HCT116 (cell line): ENCODE results near the gene INPP5B. TPM values are rescaled to one million over a fixed set of nuclear protein-coding genes. Genes with fewer than 3 reads are reported as not detected.

ENCODE experiments used
- ATAC-seq: fragments of 200-7000 bp; cut with Tn5 transposase; 2 replicates; pipeline ENCODE4 v1.9.1; 2020; ENCODE audit warnings: mild to moderate bottlenecking, moderate library complexity
- BruUV-seq: library from RNA; stranded (reverse); fragments of 400-500 nt; replicated peaks from 2 replicates; lab custom pipeline; 2021; lab: Mats Ljungman, UMichigan
- CTCF ChIA-PET: fragments of 300-600 bp; sonication (Branson Sonifier 250); formaldehyde crosslinking; loops from one replicate; lab custom pipeline; 2021; ENCODE audit warnings: antibody characterized with exemption; lab: Charles Lee
- POLR2A ChIA-PET: fragments of 300-600, 350-600 bp; sonication (Branson Sonifier 250); formaldehyde crosslinking; loops from one replicate; lab custom pipeline; 2021; ENCODE audit warnings: antibody characterized with exemption; lab: Charles Lee
- RAD21 ChIA-PET, 2 experiments: fragments of 300-600 bp; sonication (Branson Sonifier 250); formaldehyde crosslinking; loops; one replicate each; lab custom pipeline; 2023; ENCODE audit warnings: low total read pairs in 2 of 2; ENCODE audit not compliant: uncharacterized antibody in 2 of 2, unreplicated experiment in 2 of 2, low non-redundant PET in 1 of 2; lab: Charles Lee
- DNase-seq: peaks from one replicate; pipeline ENCODE4 v3.0.0-alpha.2; 2010; ENCODE audit warnings: low read depth, low spot score
- H2AFZ ChIP-seq: fragments of 200-600 bp; shearing (Covaris generic), sonication (generic); 2 replicates; pipeline ENCODE4 v1.6.1; 2017; ENCODE audit warnings: low read depth, mixed run types, mixed read lengths, antibody characterized with exemption, low read length; ENCODE audit not compliant: poor library complexity, severe bottlenecking
- H3K27ac ChIP-seq: 2 replicates; pipeline ENCODE4 v1.5.1; 2012; ENCODE audit warnings: low read depth, low read length
- H3K27me3 ChIP-seq: fragments of 200-600 bp; sonication (generic); 2 replicates; pipeline ENCODE4 v1.6.1; 2016; ENCODE audit warnings: mixed run types, low read length, mixed read lengths; ENCODE audit not compliant: insufficient read depth
- H3K36me3 ChIP-seq, 2 experiments: fragments of 200-500 bp in 1 of 2; fragments of 200-600 bp in 1 of 2; sonication (Bioruptor generic) in 1 of 2; sonication (generic) in 1 of 2; 2 replicates each; pipeline versions ENCODE4 v1.5.1 to v1.6.1; 2014 to 2016; ENCODE audit warnings: low read length in 2 of 2, inconsistent platforms in 1 of 2, mixed read lengths in 1 of 2, mixed run types in 1 of 2; ENCODE audit not compliant: insufficient read depth in 2 of 2, control insufficient read depth in 1 of 2
- H3K4me1 ChIP-seq, 2 experiments: fragments of 200-600 bp in 1 of 2; sonication (generic) in 1 of 2; 2 replicates each; pipeline versions ENCODE4 v1.5.1 to v1.6.1; 2012 to 2017; ENCODE audit warnings: low read length in 2 of 2, inconsistent platforms in 1 of 2, mild to moderate bottlenecking in 1 of 2, mixed read lengths in 1 of 2, mixed run types in 1 of 2, moderate library complexity in 1 of 2; ENCODE audit not compliant: insufficient read depth in 2 of 2, control insufficient read depth in 1 of 2
- H3K4me2 ChIP-seq: fragments of 200-600 bp; sonication (generic); 2 replicates; pipeline ENCODE4 v1.6.1; 2017; ENCODE audit warnings: mixed run types, low read length, mixed read lengths
- H3K4me3 ChIP-seq, 2 experiments: fragments of 200-600 bp in 1 of 2; sonication (generic) in 1 of 2; replicated peaks in 1 of 2; 2 replicates each; pipeline ENCODE4 v1.5.1; 2011 to 2016; ENCODE audit warnings: low read length in 2 of 2, control low read depth in 1 of 2, low read depth in 1 of 2, mild to moderate bottlenecking in 1 of 2, mixed read lengths in 1 of 2, mixed run types in 1 of 2
- H3K79me2 ChIP-seq: fragments of 200-600 bp; sonication (generic); 2 replicates; pipeline ENCODE4 v1.6.1; 2017; ENCODE audit warnings: mild to moderate bottlenecking, mixed run types, low read length, moderate library complexity, mixed read lengths; ENCODE audit not compliant: insufficient read depth
- H3K9ac ChIP-seq: fragments of 200-600 bp; sonication (generic); 2 replicates; pipeline ENCODE4 v1.6.1; 2016; ENCODE audit warnings: low read length, mixed read lengths
- H3K9me2 ChIP-seq: fragments of 200-600 bp; sonication (generic), shearing (Covaris generic); 2 replicates; pipeline ENCODE4 v1.6.1; 2017; ENCODE audit warnings: mixed run types, mild to moderate bottlenecking, moderate library complexity; ENCODE audit not compliant: insufficient read depth
- H3K9me3 ChIP-seq, 2 experiments: fragments of 200-500 bp in 1 of 2; fragments of 200-600 bp in 1 of 2; sonication (Bioruptor generic) in 1 of 2; sonication (generic) in 1 of 2; 2 replicates each; pipeline ENCODE4 v1.6.1; 2014 to 2017; ENCODE audit warnings: low read length in 2 of 2, mixed read lengths in 2 of 2, inconsistent platforms in 1 of 2, low read depth in 1 of 2, mild to moderate bottlenecking in 1 of 2, mixed run types in 1 of 2, moderate library complexity in 1 of 2; ENCODE audit not compliant: control insufficient read depth in 1 of 2, insufficient read depth in 1 of 2
- H4K20me1 ChIP-seq: fragments of 200-600 bp; sonication (generic), shearing (Covaris generic); 2 replicates; pipeline ENCODE4 v1.6.1; 2017; ENCODE audit warnings: mixed run types, mild to moderate bottlenecking, moderate library complexity; ENCODE audit not compliant: insufficient read depth
- CEBPB ChIP-seq: IDR thresholded peaks from 2 replicates; pipeline ENCODE4 v1.6.1; 2012; ENCODE audit warnings: low read depth
- ELF1 ChIP-seq: IDR thresholded peaks from 2 replicates; pipeline ENCODE4 v1.6.1; 2012; ENCODE audit warnings: low read depth, borderline replicate concordance
- EZH2phosphoT487 ChIP-seq: fragments of 200-600 bp; IDR thresholded peaks from 2 replicates; pipeline ENCODE4 v1.6.1; 2018; ENCODE audit warnings: antibody characterized with exemption, borderline replicate concordance
- FOSL1 ChIP-seq: IDR thresholded peaks from 2 replicates; pipeline ENCODE4 v1.6.1; 2012; ENCODE audit warnings: low read depth
- JUND ChIP-seq: IDR thresholded peaks from 2 replicates; pipeline ENCODE4 v1.6.1; 2012
- POLR2A ChIP-seq: IDR thresholded peaks from 2 replicates; pipeline ENCODE4 v1.7.0; 2011; ENCODE audit warnings: borderline replicate concordance; ENCODE audit not compliant: insufficient read depth, insufficient read length; ENCODE audit errors: extremely low read depth
- POLR2AphosphoS5 ChIP-seq: IDR thresholded peaks from 2 replicates; pipeline ENCODE4 v1.6.1; 2011; ENCODE audit warnings: mild to moderate bottlenecking, low read depth, low read length, moderate library complexity
- SIN3A ChIP-seq: IDR thresholded peaks from 2 replicates; pipeline ENCODE4 v1.6.1; 2012; ENCODE audit warnings: low read depth
- SP1 ChIP-seq: IDR thresholded peaks from 2 replicates; pipeline ENCODE4 v1.6.1; 2012; ENCODE audit warnings: low read depth
- SRF ChIP-seq: IDR thresholded peaks from 2 replicates; pipeline ENCODE4 v1.6.1; 2012; ENCODE audit warnings: low read depth
- YY1 ChIP-seq: IDR thresholded peaks from 2 replicates; pipeline ENCODE4 v1.6.1; 2011; ENCODE audit warnings: low read length, low read depth, moderate library complexity, mild to moderate bottlenecking; ENCODE audit not compliant: insufficient replicate concordance; ENCODE audit errors: extremely low read depth
- ZBTB33 ChIP-seq: IDR thresholded peaks from 2 replicates; pipeline ENCODE4 v1.6.1; 2011; ENCODE audit warnings: mild to moderate bottlenecking, low read length, moderate library complexity; ENCODE audit not compliant: insufficient replicate concordance; ENCODE audit errors: extremely low read depth
- ZFX ChIP-seq: fragments of 450-650 bp; IDR thresholded peaks from 2 replicates; pipeline ENCODE4 v1.6.1; 2017
- ZNF274 ChIP-seq: fragments of 200-500 bp; sonication (Bioruptor generic); IDR thresholded peaks from 2 replicates; pipeline ENCODE4 v1.6.1; 2014; ENCODE audit warnings: mild to moderate bottlenecking, low read depth, low read length, inconsistent platforms
- intact Hi-C: fragments of 100-400 bp; cut with micrococcal nuclease; formaldehyde crosslinking; loops from 2 replicates; pipeline ENCODE4 v1.10.0; 2022
- total RNA-seq: library from RNA; stranded (reverse); gene quantifications from one replicate; pipeline ENCODE4 v1.2.1, GENCODE V29; 2021; ENCODE audit not compliant: unreplicated experiment

The INPP5B gene
- total RNA-seq, 1 experiment from 2014 or later: 20.8 TPM

- Histone ChIP-seq H3K4me2 (no peak overlapping the region), H3K36me3 (peaks cover 9 to 33% of the 10 kb centered on the region in 2 experiments), H3K9ac (no peak overlapping the region), H3K27ac (no peak overlapping the region), H3K27me3 (no peaks in the 10 kb centered on the region), H3K79me2 (no peaks in the 10 kb centered on the region), H3K9me2 (no peaks in the 10 kb centered on the region), H4K20me1 (no peaks in the 10 kb centered on the region), H3K4me3 (no peak overlapping the region), H3K9me3 (no peaks in the 10 kb centered on the region), H2AFZ (no peak overlapping the region), H3K4me1 (no peaks in the 10 kb centered on the region; a peak in 1 of 4 replicates)
- DNase-seq: no peak
- ChIA-PET RAD21 (no interaction called here), CTCF (no interaction called here), POLR2A (no interaction called here)
- BruUV-seq: no TSS peak
- ATAC-seq: no peak
- intact Hi-C loops: no loop called here
- TF ChIP-seq EZH2phosphoT487 (no peak), ZFX (no peak), JUND (no peak), ELF1 (no peak), POLR2AphosphoS5 (no peak), CEBPB (no peak), ZNF274 (no peak), ZBTB33 (no peak), SRF (no peak), SIN3A (no peak), POLR2A (no peak), SP1 (no peak), YY1 (no peak), FOSL1 (no peak)
These were observed 67.0 kb downstream of the INPP5B start for GRCh38 chr1:37879865-37880264.
